B cell (primary cell): ENCODE measurements around the gene SLC35F3. TPM values are rescaled to one million over a fixed set of nuclear protein-coding genes. Genes with fewer than 3 reads are reported as not detected.

Source experiments
- ATAC-seq: fragments of 200-7000 bp; cut with Tn5 transposase; one replicate; pipeline ENCODE4 v1.10.0; 2021; ENCODE audit warnings: low read depth, mild to moderate bottlenecking, moderate number of reproducible peaks, moderate library complexity
- CTCF ChIA-PET: fragments of 350-600 bp; sonication (Branson Sonifier 250); formaldehyde crosslinking; loops from one replicate; lab custom pipeline; 2021; ENCODE audit warnings: antibody characterized with exemption, inconsistent platforms; lab: Charles Lee
- POLR2A ChIA-PET: fragments of 350-600 bp; sonication (Branson Sonifier 250); formaldehyde crosslinking; loops from one replicate; lab custom pipeline; 2021; ENCODE audit warnings: antibody characterized with exemption; lab: Charles Lee
- DNase-seq: peaks from one replicate; pipeline ENCODE4 v3.0.0; 2013
- H2AFZ ChIP-seq: 2 replicates; pipeline ENCODE4 v1.6.1; 2012; ENCODE audit warnings: mild to moderate bottlenecking, low read depth, low read length; ENCODE audit not compliant: insufficient read depth, poor library complexity, severe bottlenecking
- H3K27ac ChIP-seq, 2 donors: 1 replicate in 1 of 2; 2 replicates in 1 of 2; pipeline ENCODE4 v1.5.1; 2012 to 2013; ENCODE audit warnings: low read length in 2 of 2, mild to moderate bottlenecking in 2 of 2, moderate library complexity in 1 of 2
- H3K27me3 ChIP-seq, 4 experiments: fragments of 200-600 bp in 1 of 4; sonication (generic) in 1 of 4; replicated peaks in 1 of 4; 1 replicate in 2 of 4; 2 replicates in 2 of 4; pipeline versions ENCODE4 v1.6.1 to v1.7.0; 2013 to 2016; ENCODE audit warnings: low read length in 3 of 4, mild to moderate bottlenecking in 2 of 4, mixed read lengths in 1 of 4, moderate library complexity in 1 of 4; ENCODE audit not compliant: insufficient read depth in 4 of 4, control insufficient read depth in 3 of 4; ENCODE audit errors: control extremely low read depth in 1 of 4
- H3K36me3 ChIP-seq, 2 experiments: replicated peaks in 1 of 2; 1 replicate in 1 of 2; 2 replicates in 1 of 2; pipeline versions ENCODE4 v1.6.1 to v1.7.1; 2013; ENCODE audit warnings: low read length in 1 of 2; ENCODE audit not compliant: insufficient read depth in 2 of 2, control insufficient read depth in 1 of 2; ENCODE audit errors: control extremely low read depth in 1 of 2, extremely low read depth in 1 of 2
- H3K4me1 ChIP-seq, 2 donors: fragments of 200-600 bp in 1 of 2; sonication (generic) in 1 of 2; 1 replicate in 1 of 2; 2 replicates in 1 of 2; pipeline versions ENCODE4 v1.5.1 to v1.6.1; 2013 to 2017; ENCODE audit warnings: low read length in 2 of 2; ENCODE audit not compliant: control insufficient read depth in 2 of 2, insufficient read depth in 2 of 2
- H3K4me2 ChIP-seq: replicated peaks from 2 replicates; pipeline ENCODE3; 2012; ENCODE audit warnings: mild to moderate bottlenecking, low read depth, low read length; ENCODE audit not compliant: poor library complexity, severe bottlenecking
- H3K4me3 ChIP-seq, 5 experiments: fragments of 200-600 bp in 1 of 5; sonication (generic) in 1 of 5; 1 replicate in 3 of 5; 2 replicates in 2 of 5; pipeline versions ENCODE4 v1.5.1 to v1.7.0; 2011 to 2016; ENCODE audit warnings: low read length in 4 of 5, mild to moderate bottlenecking in 4 of 5, low read depth in 2 of 5, control low read depth in 1 of 5, moderate library complexity in 1 of 5; ENCODE audit not compliant: insufficient read depth in 1 of 5; ENCODE audit errors: control extremely low read depth in 1 of 5, extremely low read depth in 1 of 5
- H3K79me2 ChIP-seq: fragments of 200-600 bp; sonication (generic); one replicate; pipeline ENCODE4 v1.6.0; 2016; ENCODE audit warnings: low read length; ENCODE audit not compliant: control insufficient read depth, insufficient read depth
- H3K9ac ChIP-seq: fragments of 200-600 bp; sonication (generic); 2 replicates; pipeline ENCODE4 v1.6.1; 2017; ENCODE audit warnings: mild to moderate bottlenecking, low read length, moderate library complexity
- H3K9me3 ChIP-seq, 3 donors: one replicate each; pipeline versions ENCODE4 v1.6.1 to v1.7.1; 2013; ENCODE audit warnings: low read length in 2 of 3; ENCODE audit not compliant: control insufficient read depth in 2 of 3, insufficient read depth in 1 of 3; ENCODE audit errors: control extremely low read depth in 1 of 3
- H4K20me1 ChIP-seq: 2 replicates; pipeline ENCODE4 v1.6.0; 2012; ENCODE audit warnings: mild to moderate bottlenecking, low read length; ENCODE audit not compliant: insufficient read depth, control insufficient read depth, poor library complexity, severe bottlenecking
- H3K27ac Mint-ChIP-seq: one replicate; pipeline ENCODE4 v1.8.0; 2021; ENCODE audit warnings: mixed read lengths
- H3K27me3 Mint-ChIP-seq: one replicate; pipeline ENCODE4 v1.8.0; 2021; ENCODE audit warnings: mixed read lengths
- H3K4me1 Mint-ChIP-seq: one replicate; pipeline ENCODE4 v1.8.0; 2021; ENCODE audit warnings: mixed read lengths
- H3K4me3 Mint-ChIP-seq: one replicate; pipeline ENCODE4 v1.8.0; 2021; ENCODE audit warnings: mixed read lengths
- H3K9me3 Mint-ChIP-seq: one replicate; pipeline ENCODE4 v1.8.0; 2022; ENCODE audit warnings: mixed read lengths; ENCODE audit not compliant: insufficient read depth
- CTCF ChIP-seq: fragments of 200-600 bp; IDR thresholded peaks from one replicate; pipeline ENCODE4 v1.8.0; 2022; ENCODE audit warnings: antibody characterized with exemption, mild to moderate bottlenecking
- EZH2 ChIP-seq: IDR thresholded peaks from 2 replicates; pipeline ENCODE4 v1.6.1; 2012; ENCODE audit warnings: borderline replicate concordance, low read depth, mild to moderate bottlenecking, moderate library complexity, low read length; ENCODE audit not compliant: insufficient read depth, poor library complexity, severe bottlenecking
- WGBS: methylation state at CpG from one replicate; pipeline ENCODE4 v1.1.5; 2013; ENCODE audit warnings: missing lambda C conversion rate; ENCODE audit not compliant: insufficient coverage; 5-methylcytosine and 5-hydroxymethylcytosine counted together
- intact Hi-C: fragments of 100-400 bp; cut with micrococcal nuclease; formaldehyde crosslinking; loops from one replicate; pipeline ENCODE4 v1.10.0; 2022
- polyA plus RNA-seq: library from polyadenylated mRNA; depleted of rRNA; stranded (reverse); fragments of >200 nt; gene quantifications from 2 replicates; pipeline ENCODE4 v1.2.3, GENCODE V29; 2012
- total RNA-seq, 2 donors: library from RNA; stranded (reverse); fragments of 120-200 nt in 1 of 2; gene quantifications; 1 replicate in 1 of 2; 2 replicates in 1 of 2; pipeline versions ENCODE4 v1.2.3 to v1.2.4, GENCODE V29; 2013 to 2022

SLC35F3 gene
- total and polyA plus RNA-seq, 2 donors (not counting 1 experiment from before 2014, with no cell fraction given): not detected

- H3K9me3 Mint-ChIP-seq: no peaks in the 10 kb centered on the region
- ChIA-PET POLR2A (no interaction called here), CTCF (no interaction called here)
- no peak for DNase-seq
- no peak overlapping the region for H3K4me3 Mint-ChIP-seq
- H3K27ac ChIP-seq: no peak overlapping the region
- ATAC-seq: no peak
- TF ChIP-seq EZH2 (no peak), CTCF (no peak)
- H3K9me3 ChIP-seq: peaks cover 0 to 8% (median 0%) of the 10 kb centered on the region in 3 donors
- H3K27ac Mint-ChIP-seq: no peak overlapping the region
- H3K27me3 ChIP-seq: peaks cover 0 to 7% (median 2%) of the 10 kb centered on the region in 4 experiments
- H3K4me1 ChIP-seq: peaks cover 0 to 4% of the 10 kb centered on the region in 2 donors
- WGBS: 91% methylated on average over 4 of the region's 10 CpGs
- no peak overlapping the region for H3K4me2 ChIP-seq
- no peaks in the 10 kb centered on the region for H3K79me2 ChIP-seq
- no peak overlapping the region for H3K9ac ChIP-seq
- H4K20me1 ChIP-seq: no peaks in the 10 kb centered on the region
- H3K36me3 ChIP-seq: no peaks in the 10 kb centered on the region
- intact Hi-C loops: no loop called here
- peaks cover 48% of the 10 kb centered on the region for H3K27me3 Mint-ChIP-seq
- H3K4me3 ChIP-seq: no peak overlapping the region
- no peaks in the 10 kb centered on the region for H3K4me1 Mint-ChIP-seq
- H2AFZ ChIP-seq: no peak overlapping the region
These were observed 325.3 kb downstream of the SLC35F3 start for GRCh38 chr1:234229581-234230387.

GRCh38 chr1:234230414-234230862 is 326.0 kb downstream of the SLC35F3 start:
- H3K4me1 ChIP-seq: peaks cover 0 to 4% of the 10 kb centered on the region in 2 donors
- H3K4me2 ChIP-seq: no peak overlapping the region
- H3K27ac ChIP-seq: no peak overlapping the region
- TF ChIP-seq CTCF (no peak), EZH2 (no peak)
- Mint-ChIP-seq H3K4me3 (no peak overlapping the region), H3K27ac (no peak overlapping the region), H3K9me3 (no peaks in the 10 kb centered on the region), H3K4me1 (no peaks in the 10 kb centered on the region), H3K27me3 (peaks cover 44% of the 10 kb centered on the region)
- no peak overlapping the region for H3K4me3 ChIP-seq
- H3K9me3 ChIP-seq: peaks cover 0 to 8% (median 0%) of the 10 kb centered on the region in 3 donors
- intact Hi-C loops: no loop called here
- CTCF ChIA-PET: no interaction called here
- H4K20me1 ChIP-seq: no peaks in the 10 kb centered on the region
- H3K79me2 ChIP-seq: no peaks in the 10 kb centered on the region
- DNase-seq (no peak), ATAC-seq (no peak)
- 3% methylated on average over 9 of the region's 10 CpGs for WGBS
- H2AFZ ChIP-seq: peak overlapping the region; percentile 28
- H3K36me3 ChIP-seq: no peaks in the 10 kb centered on the region
- peaks cover 0 to 7% (median 2%) of the 10 kb centered on the region in 4 experiments for H3K27me3 ChIP-seq
- no peak overlapping the region for H3K9ac ChIP-seq
- POLR2A ChIA-PET: no interaction called here
